HG03159 (cell line): ENCODE data around the gene FUT6.
"Not testable (repeated sequence)": the region's sequence is repeated elsewhere in the genome, so short reads cannot be mapped to it uniquely, and the experiment has no call there.

Experiments used
- ATAC-seq: cut with Tn5 transposase; IDR thresholded peaks from one replicate; pipeline ENCODE4 v1.9.1; 2021; ENCODE audit warnings: mild to moderate bottlenecking, moderate library complexity; ENCODE audit not compliant: unreplicated experiment

FUT6 gene, protein sequence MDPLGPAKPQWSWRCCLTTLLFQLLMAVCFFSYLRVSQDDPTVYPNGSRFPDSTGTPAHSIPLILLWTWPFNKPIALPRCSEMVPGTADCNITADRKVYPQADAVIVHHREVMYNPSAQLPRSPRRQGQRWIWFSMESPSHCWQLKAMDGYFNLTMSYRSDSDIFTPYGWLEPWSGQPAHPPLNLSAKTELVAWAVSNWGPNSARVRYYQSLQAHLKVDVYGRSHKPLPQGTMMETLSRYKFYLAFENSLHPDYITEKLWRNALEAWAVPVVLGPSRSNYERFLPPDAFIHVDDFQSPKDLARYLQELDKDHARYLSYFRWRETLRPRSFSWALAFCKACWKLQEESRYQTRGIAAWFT

GRCh38 chr19:5839065-5840017 lies at the start of gene FUT6:
Gene FUT6, minus strand, starts transcription at chr19:5839702. Its CDS starts 7,135 bp downstream, at chr19:5832567.
- no peak for ATAC-seq

- ATAC-seq: not testable (repeated sequence)
Observed at GRCh38 chr19:5884065-5884811, 44.7 kb upstream of the FUT6 start.

- ATAC-seq: not testable (repeated sequence)
Observed at GRCh38 chr19:5883157-5883873, 43.8 kb upstream of the FUT6 start.

- no peak for ATAC-seq
Observed at GRCh38 chr19:5882421-5882968, 43.0 kb upstream of the FUT6 start.

DNA sequence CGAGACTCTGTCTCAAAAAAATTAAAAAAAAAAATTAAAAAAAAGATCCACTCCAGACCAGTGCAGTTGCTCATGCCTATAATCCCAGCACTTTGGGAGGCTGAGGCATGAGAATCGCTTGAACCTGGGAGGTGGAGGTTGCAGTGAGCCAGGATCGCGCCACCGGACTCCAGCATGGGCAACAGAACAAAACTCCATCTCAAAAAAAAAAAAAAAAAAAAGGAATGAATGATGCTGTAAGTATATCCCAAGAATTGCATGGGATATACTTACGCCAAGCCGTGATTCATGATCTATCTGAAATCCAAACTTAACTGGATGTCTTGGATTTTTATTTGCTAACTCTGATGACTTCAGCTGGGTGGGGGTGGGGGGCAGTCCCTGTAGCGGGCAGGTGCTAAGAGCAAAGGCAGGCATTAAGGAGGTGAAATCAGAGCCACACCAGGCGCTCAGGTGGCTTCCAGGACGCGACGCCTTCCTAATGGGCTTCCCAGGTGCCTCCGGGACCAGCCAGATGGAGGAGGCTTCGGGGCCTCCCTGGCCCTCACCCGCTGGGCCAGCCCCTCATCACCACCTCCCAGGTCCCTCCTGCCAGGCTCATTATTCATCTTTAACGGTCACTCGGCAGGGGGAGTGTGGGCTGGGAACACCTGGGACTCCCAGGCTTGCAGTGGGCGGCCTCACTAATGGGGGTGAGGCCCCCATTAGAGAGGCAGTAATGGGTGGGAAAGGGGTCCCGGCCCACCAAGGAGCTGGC lies 42.2 kb upstream of the FUT6 start:
- ATAC-seq: no peak

DNA sequence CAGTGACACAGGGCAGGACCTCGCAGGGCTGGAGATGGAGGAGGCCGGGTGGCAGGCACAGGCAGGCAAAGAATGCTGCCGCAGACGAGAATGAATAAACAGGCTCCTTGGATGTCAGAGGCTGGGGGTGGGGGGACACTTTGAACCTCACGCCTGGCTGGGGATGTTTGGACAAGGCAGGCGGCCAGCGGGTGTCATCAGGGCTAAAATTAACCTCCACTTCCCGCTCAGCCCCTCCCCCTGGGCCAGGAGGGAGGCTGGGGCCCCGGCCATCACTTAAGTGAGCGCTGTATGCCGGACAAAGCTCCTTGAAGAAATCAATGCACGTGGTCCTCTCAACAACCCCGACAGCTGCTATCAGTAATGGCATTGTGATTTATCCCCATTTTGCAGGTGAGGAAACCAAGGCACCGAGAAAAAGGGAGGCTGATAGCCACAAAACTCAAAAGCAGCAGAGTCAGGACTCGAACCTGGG lies 41.1 kb upstream of the FUT6 start:
- no peak for ATAC-seq

DNA sequence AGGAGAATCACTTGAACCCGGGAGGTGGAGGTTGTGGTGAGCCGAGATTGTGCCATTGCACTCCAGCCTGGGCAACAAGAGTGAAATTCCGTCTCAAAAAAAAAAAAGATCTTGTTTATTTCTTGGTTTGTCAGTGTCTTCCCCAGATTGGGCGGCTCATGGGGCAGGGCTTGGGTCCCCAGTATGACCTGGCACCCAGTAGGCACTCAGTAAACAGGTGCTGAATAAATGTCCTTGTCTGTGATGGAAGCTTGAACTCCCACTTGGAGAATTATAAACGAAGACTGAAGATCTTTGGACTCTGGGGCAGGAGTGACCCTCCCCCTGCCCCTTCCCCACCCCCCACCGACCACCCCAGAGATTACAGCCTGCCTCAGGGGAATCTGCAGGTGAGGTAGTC lies 40.7 kb upstream of the FUT6 start:
- ATAC-seq: no peak

DNA sequence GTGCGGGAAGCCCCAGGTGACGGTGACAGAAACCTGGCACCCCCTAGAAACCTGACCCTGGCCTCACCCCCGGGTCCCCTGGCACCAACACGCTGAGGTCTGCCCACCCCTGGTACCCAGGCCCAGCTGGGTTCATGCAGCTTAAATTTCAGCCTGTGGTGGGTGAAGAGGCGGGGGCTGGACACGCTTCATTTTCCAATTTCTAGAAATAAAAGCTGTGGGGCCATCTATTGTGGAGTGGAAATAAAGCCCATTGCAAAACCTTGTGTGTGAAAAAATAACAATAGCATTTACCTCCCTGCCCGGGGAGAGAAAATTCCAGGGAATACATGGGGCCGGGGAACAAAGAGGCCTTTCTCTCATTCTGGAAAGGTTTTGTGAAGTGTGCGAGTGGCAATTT lies 38.4 kb upstream of the FUT6 start:
- ATAC-seq: no peak

DNA sequence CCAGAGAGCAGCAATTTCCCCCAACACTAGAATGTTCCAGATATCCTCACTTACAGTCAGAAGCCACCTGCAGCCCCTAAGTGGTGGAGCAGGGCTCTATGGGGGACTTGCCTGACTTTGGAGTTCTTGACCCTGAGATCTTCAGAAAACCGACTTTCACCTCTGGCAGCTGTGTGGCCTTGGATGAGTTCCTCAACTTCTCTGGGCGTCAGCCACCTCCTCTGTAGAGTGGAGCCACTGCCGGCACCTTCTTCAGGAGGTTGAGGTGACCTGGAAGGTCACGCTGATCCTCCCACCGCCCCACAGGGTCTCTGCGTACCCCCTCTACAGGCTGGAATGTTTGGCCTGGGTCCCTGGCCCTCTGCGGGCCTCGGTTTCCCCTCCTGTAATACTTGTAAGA lies 37.9 kb upstream of the FUT6 start:
- ATAC-seq: no peak

DNA sequence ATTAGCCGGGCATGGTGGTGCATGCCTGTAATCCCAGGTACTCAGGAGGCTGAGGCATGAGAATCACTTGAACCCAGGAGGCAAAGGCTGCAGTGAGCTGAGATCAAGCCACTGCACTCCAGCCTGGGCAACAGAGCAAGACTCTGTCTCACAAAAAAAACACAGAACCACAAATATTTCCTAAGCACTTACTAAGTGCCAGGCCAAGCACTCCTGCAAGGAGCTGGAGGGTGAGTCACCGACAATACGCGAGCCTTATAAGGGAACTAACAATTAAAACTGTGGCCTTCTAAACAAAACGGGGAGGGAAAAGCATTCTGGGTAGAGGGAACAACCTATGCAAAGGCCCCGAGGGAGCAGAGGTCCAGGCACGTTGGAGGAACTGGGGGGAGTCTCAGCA lies 35.0 kb upstream of the FUT6 start:
- ATAC-seq: not testable (repeated sequence)

DNA sequence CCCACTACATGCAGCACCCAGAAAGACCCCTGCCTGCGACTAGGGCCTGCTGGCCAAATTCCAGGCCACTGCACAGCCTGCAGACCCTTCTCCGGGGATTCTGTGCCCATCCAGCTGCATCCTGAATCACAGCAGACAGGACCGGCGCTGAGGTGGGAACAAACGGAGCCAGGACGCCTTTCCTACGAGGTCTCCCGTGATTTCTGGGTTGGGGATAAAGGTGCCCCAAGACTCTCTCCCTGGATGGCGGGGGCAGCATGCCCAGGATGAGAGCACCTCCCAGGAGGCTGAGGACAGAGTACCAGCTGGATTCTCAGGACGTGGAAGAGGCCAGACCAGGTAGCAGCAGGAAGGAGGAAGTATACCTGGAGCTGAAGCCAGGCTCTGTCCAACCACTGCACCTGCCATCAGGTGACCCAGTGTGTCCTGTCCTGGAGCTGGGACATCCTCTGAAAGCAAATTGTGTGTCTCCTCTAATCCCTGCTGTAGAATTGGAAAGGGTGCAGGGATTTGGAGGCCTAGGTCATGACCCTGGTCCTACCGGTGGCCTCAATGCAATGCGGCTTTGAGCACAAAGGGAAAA lies 34.2 kb upstream of the FUT6 start:
- ATAC-seq: no peak

- ATAC-seq: no peak
Observed at GRCh38 chr19:5870986-5871394, 31.5 kb upstream of the FUT6 start.

- ATAC-seq: no peak
Observed at GRCh38 chr19:5867201-5868136, 28.0 kb upstream of the FUT6 start.

GRCh38 chr19:5865772-5866171 lies 26.3 kb upstream of the FUT6 start:
- no peak for ATAC-seq

- ATAC-seq: no peak
Observed at GRCh38 chr19:5864725-5865486, 25.4 kb upstream of the FUT6 start.

DNA sequence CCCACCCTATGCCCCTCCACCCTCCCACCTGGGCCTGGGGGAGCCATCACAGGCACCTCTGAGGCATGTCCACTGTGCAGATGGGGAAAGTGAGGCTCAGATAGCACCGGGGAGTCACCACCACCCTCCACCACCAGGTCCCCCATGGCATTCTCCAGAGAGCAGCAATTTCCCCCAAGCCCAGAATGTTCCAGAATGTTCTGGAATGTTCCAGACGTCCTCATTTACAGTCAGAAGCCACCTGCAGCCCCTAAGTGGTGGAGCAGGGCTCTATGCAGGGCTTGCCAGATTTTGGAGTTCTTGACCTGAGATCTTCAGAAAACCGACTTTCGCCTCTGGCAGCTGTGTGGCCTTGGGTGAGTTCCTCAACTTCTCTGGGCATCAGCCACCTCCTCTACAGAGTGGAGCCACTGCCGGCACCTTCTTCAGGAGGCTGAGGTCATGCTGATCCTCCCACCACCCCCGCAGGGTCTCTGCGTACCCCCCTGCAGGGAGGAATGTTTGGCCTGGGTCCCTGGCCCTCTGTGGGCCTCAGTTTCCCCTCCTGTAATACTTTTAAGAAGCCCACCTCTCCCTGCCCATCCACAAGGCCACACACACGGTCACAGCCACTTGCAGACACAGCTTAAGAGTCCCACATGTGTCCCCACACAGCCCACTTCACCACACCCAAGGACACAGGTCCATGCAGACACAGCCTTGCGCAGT lies 24.7 kb upstream of the FUT6 start:
- ATAC-seq: no peak
